Adipose tissue (tissue), 3 donors: ENCODE measurements around the gene PTPRN2. TPM values are rescaled to one million over a fixed set of nuclear protein-coding genes. Genes with fewer than 3 reads are reported as not detected.
"Not testable (repeated sequence)": the region's sequence is repeated elsewhere in the genome, so short reads cannot be mapped to it uniquely, and the experiment has no call there.

Experiments
- H3K27ac ChIP-seq: one replicate; pipeline ENCODE4 v1.5.1; 2013; ENCODE audit warnings: low read depth, low read length
- WGBS, 3 donors: extraction: QIAGEN DNeasy Blood & Tissue Kit; methylation state at CpG; one replicate each; pipeline ENCODE4 v1.1.7; 2013; 5-methylcytosine and 5-hydroxymethylcytosine counted together
- polyA plus RNA-seq, 3 donors: library from polyadenylated mRNA; stranded (reverse); fragments of 200-250 nt; gene quantifications; one replicate each; pipeline ENCODE4 v1.2.3, GENCODE V29; 2013
- donor health status: healthy with polysubstance abuse.
- donor health status: Bipolar disorder and iron deficiency.
- donor health status: healthy.

The PTPRN2 gene
- polyA plus RNA-seq, 3 donors: 3.7 to 8.0 (median 7.3) TPM

GRCh38 chr7:158350166-158350900 lies 237.3 kb downstream of the PTPRN2 start:
- WGBS, 3 donors: 76 to 85% (median 81%) methylated on average over 12 of the region's 12 CpGs

GRCh38 chr7:158348446-158348845 lies 239.2 kb downstream of the PTPRN2 start:
- no peak overlapping the region for H3K27ac ChIP-seq
- WGBS, 3 donors: 78 to 84% (median 80%) methylated on average over 3 of the region's 3 CpGs

More at GRCh38 chr7:158350166-158350900, 237.3 kb downstream of the PTPRN2 start:
- no peak overlapping the region for H3K27ac ChIP-seq

- WGBS, 3 donors: 81 to 96% (median 91%) methylated on average over 4 of the region's 4 CpGs
- H3K27ac ChIP-seq: not testable (repeated sequence)
These were observed 239.6 kb downstream of the PTPRN2 start for GRCh38 chr7:158348039-158348438.

- no peak overlapping the region for H3K27ac ChIP-seq
- 70 to 74% (median 72%) methylated on average over 6 of the region's 6 CpGs for WGBS, 3 donors
These were observed 241.9 kb downstream of the PTPRN2 start for GRCh38 chr7:158345731-158346130.

GRCh38 chr7:158344706-158345300 lies 242.8 kb downstream of the PTPRN2 start:
- 77 to 85% (median 85%) methylated on average over 11 of the region's 11 CpGs for WGBS, 3 donors

GRCh38 chr7:158343936-158344455 lies 243.6 kb downstream of the PTPRN2 start:
- WGBS, 3 donors: 78 to 85% (median 78%) methylated on average over 10 of the region's 10 CpGs
- no peak overlapping the region for H3K27ac ChIP-seq

More at GRCh38 chr7:158344706-158345300, 242.8 kb downstream of the PTPRN2 start:
- no peak overlapping the region for H3K27ac ChIP-seq

- 94 to 95% (median 94%) methylated on average over 20 of the region's 20 CpGs for WGBS, 3 donors
- H3K27ac ChIP-seq: no peak overlapping the region
These were observed 244.1 kb downstream of the PTPRN2 start for GRCh38 chr7:158343526-158343925.

GRCh38 chr7:158341097-158341496 lies 246.5 kb downstream of the PTPRN2 start:
- not testable (repeated sequence) for H3K27ac ChIP-seq
- WGBS, 3 donors: 90 to 91% (median 91%) methylated on average over 13 to 15 of the region's 15 CpGs

GRCh38 chr7:158336952-158337351 lies 250.7 kb downstream of the PTPRN2 start:
- H3K27ac ChIP-seq: not testable (repeated sequence)

GRCh38 chr7:158332516-158332915 lies 255.1 kb downstream of the PTPRN2 start:
- WGBS, 3 donors: 78 to 87% (median 85%) methylated on average over 3 to 4 of the region's 5 CpGs
- not testable (repeated sequence) for H3K27ac ChIP-seq

More at GRCh38 chr7:158336952-158337351, 250.7 kb downstream of the PTPRN2 start:
- WGBS, 3 donors: 79 to 83% (median 82%) methylated on average over 8 to 9 of the region's 9 CpGs

- not testable (repeated sequence) for H3K27ac ChIP-seq
- WGBS, 3 donors: 92% methylated on average over 18 of the region's 18 CpGs
These were observed 255.7 kb downstream of the PTPRN2 start for GRCh38 chr7:158331826-158332450.

GRCh38 chr7:158329686-158330085 lies 257.9 kb downstream of the PTPRN2 start:
- WGBS, 3 donors: 91 to 96% (median 93%) methylated on average over 13 of the region's 13 CpGs
- H3K27ac ChIP-seq: no peak overlapping the region

- no peak overlapping the region for H3K27ac ChIP-seq
- WGBS, 3 donors: 80 to 86% (median 84%) methylated on average over 28 of the region's 28 CpGs
These were observed 258.5 kb downstream of the PTPRN2 start for GRCh38 chr7:158329014-158329610.

GRCh38 chr7:158328376-158329013 lies 259.1 kb downstream of the PTPRN2 start:
- 76 to 83% (median 81%) methylated on average over 16 of the region's 16 CpGs for WGBS, 3 donors
- H3K27ac ChIP-seq: no peak overlapping the region

- no peak overlapping the region for H3K27ac ChIP-seq
- WGBS, 3 donors: 55 to 67% (median 65%) methylated on average over 5 of the region's 5 CpGs
These were observed 259.9 kb downstream of the PTPRN2 start for GRCh38 chr7:158327571-158328180.

GRCh38 chr7:158327012-158327411 lies 260.6 kb downstream of the PTPRN2 start:
- H3K27ac ChIP-seq: no peak overlapping the region
- 87 to 89% (median 88%) methylated on average over 4 of the region's 4 CpGs for WGBS, 3 donors

GRCh38 chr7:158325530-158326381 lies 261.9 kb downstream of the PTPRN2 start:
- H3K27ac ChIP-seq: no peak overlapping the region
- 42 to 58% (median 43%) methylated on average over 27 of the region's 27 CpGs for WGBS, 3 donors
